HG03097 (cell line): ENCODE data around the gene TAF11L12.
"Not testable (repeated sequence)": the region's sequence is repeated elsewhere in the genome, so short reads cannot be mapped to it uniquely, and the experiment has no call there.

Experiments
- ATAC-seq: cut with Tn5 transposase; IDR thresholded peaks from one replicate; pipeline ENCODE4 v1.9.1; 2021; ENCODE audit not compliant: unreplicated experiment, low FRiP score

Gene TAF11L12

GRCh38 chr5:17610092-17610491, at the start of gene TAF11L12:
Gene TAF11L12, plus strand, starts transcription at chr5:17610392.
- ATAC-seq = not testable (repeated sequence)

- ATAC-seq = not testable (repeated sequence)
Measured at GRCh38 chr5:17585658-17586057, 24.5 kb upstream of the TAF11L12 start, which contains the start of gene TAF11L7. Gene TAF11L7, minus strand, starts transcription at chr5:17585758.

GRCh38 chr5:17590860-17591259, 19.3 kb upstream of the TAF11L12 start, which contains the start of gene TAF11L8:
Gene TAF11L8, minus strand, starts transcription at chr5:17590960.
- ATAC-seq = not testable (repeated sequence)

GRCh38 chr5:17594255-17594654, 15.9 kb upstream of the TAF11L12 start, which contains the start of gene TAF11L9:
Gene TAF11L9, minus strand, starts transcription at chr5:17594394.
- ATAC-seq = not testable (repeated sequence)

- not testable (repeated sequence) for ATAC-seq
Measured at GRCh38 chr5:17597728-17598127, 12.5 kb upstream of the TAF11L12 start, which contains the start of gene TAF11L10. Gene TAF11L10, minus strand, starts transcription at chr5:17597828.

- not testable (repeated sequence) for ATAC-seq
Measured at GRCh38 chr5:17603880-17604279, 6.3 kb upstream of the TAF11L12 start, which contains the start of gene TAF11L11. Gene TAF11L11, plus strand, starts transcription at chr5:17604183.

GRCh38 chr5:17604951-17605350, 5.2 kb upstream of the TAF11L12 start:
- ATAC-seq = no peak

- not testable (repeated sequence) for ATAC-seq
Measured at GRCh38 chr5:17607461-17607860, 2.7 kb upstream of the TAF11L12 start.

- ATAC-seq = no peak
Measured at GRCh38 chr5:17614872-17615605, 4.8 kb downstream of the TAF11L12 start.

- no peak for ATAC-seq
Measured at GRCh38 chr5:17619354-17619753, 9.2 kb downstream of the TAF11L12 start.

GRCh38 chr5:17620627-17621026, 10.4 kb downstream of the TAF11L12 start:
- no peak for ATAC-seq

- no peak for ATAC-seq
Measured at GRCh38 chr5:17625686-17626085, 15.5 kb downstream of the TAF11L12 start.

GRCh38 chr5:17631788-17632187, 21.6 kb downstream of the TAF11L12 start, which contains the start of gene TAF11L13:
Gene TAF11L13, plus strand, starts transcription at chr5:17632088.
- not testable (repeated sequence) for ATAC-seq

- no peak for ATAC-seq
Measured at GRCh38 chr5:17634160-17634559, 24.0 kb downstream of the TAF11L12 start, which contains the start of gene TAF11L14. Gene TAF11L14, plus strand, starts transcription at chr5:17634460.

- ATAC-seq = not testable (repeated sequence)
Measured at GRCh38 chr5:17649232-17649631, 39.0 kb downstream of the TAF11L12 start.

- not testable (repeated sequence) for ATAC-seq
Measured at GRCh38 chr5:17655201-17655759, 45.1 kb downstream of the TAF11L12 start.

GRCh38 chr5:17655921-17656320, 45.7 kb downstream of the TAF11L12 start:
- no peak for ATAC-seq
